Ammon's horn (tissue), 1 donor: ENCODE measurements around the gene FOXL2.
"Not testable (repeated sequence)": the region's sequence is repeated elsewhere in the genome, so short reads cannot be mapped to it uniquely, and the experiment has no call there.

Source experiments
- DNase-seq: peaks from one replicate; pipeline ENCODE4 v3.0.0-alpha.2; 2016; ENCODE audit warnings: low spot score

FOXL2 gene

GRCh38 chr3:138933068-138933668 is 13.8 kb downstream of the FOXL2 start:
- DNase-seq = no peak

DNA sequence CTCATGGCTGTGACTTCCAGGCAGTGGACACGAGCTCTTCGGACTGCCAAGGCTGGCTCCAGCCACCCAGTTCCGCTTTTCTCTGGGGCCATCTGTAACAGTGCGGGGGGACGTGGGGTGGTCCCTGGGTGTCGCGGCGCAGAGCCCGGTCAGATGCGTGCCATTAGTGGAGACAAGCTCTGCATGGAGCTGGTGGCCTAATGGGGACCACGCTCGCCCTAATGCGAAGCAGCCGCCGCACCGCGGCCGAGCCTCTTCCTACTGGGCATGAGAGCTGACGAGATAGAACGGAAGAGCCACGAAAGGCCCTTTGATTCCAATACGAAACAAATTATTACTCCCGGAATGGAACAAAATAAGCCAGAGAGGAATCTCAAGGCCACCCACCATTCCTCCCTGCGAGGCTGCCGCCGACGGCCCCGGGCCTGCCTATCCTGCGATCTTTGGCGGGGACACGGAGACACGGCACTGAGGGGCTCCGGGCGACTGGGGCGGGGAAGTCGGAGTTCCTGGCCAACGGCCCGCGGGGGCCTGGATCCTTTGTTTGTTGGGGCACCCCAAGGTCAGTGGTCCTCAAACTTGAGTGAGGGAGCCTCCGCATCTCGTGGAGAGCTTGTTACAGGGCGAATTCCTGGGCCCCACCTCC is 18.1 kb downstream of the FOXL2 start:
- no peak for DNase-seq

GRCh38 chr3:138923531-138923994 is 23.4 kb downstream of the FOXL2 start:
- peak; percentile 87 for DNase-seq

GRCh38 chr3:138922400-138922799 is 24.5 kb downstream of the FOXL2 start:
- DNase-seq = not testable (repeated sequence)

DNA sequence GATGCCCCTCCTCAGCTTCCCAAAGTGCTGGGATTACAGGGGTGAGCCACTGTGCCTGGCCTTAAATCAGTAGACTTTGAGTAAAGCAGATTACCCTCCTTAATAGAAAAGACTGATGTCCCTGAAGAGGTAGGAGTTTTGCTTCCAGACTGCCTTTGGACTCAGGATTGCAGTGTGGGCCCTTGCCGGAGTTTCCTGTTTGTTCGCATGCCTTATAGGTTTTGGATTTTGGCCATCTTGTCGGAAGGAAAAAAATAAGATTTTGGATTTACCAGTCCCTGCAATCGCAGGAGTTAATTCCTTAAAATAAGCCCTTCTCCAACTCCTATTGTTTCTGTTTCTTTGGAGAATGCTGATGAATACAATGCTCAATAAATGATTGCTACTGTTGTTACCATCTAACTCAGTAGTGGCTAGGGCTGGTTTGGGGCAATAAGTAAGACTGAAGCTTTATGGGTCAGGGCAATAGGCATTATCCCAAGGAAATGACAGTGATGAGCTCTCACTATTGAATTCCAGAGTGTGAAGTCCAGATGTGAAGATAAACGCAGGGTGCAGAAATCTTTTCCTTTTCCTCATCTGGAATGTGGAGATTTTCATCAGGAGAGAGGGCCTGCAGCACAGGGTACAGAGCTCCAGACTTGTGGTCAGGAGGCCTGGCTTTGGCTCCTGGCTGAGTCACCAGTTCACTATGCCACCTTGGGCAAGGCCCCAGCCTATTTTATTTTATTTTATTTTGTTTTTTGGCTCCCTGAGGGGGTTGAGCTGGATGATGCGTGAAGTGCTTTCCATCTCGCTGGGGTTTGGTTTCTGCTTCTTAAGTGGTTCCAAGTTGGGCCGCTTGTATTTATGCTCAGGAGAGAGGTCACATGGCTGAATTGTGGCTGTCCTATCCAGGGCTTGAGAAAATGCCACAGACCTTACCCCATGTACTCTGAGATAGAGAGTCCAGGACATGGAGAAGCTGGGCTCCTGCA is 25.3 kb downstream of the FOXL2 start:
- DNase-seq = no peak

- no peak for DNase-seq
These were observed 27.6 kb downstream of the FOXL2 start for GRCh38 chr3:138919325-138919724.

GRCh38 chr3:138916824-138917223 is 30.1 kb downstream of the FOXL2 start:
- DNase-seq = no peak

- peak; percentile 90 for DNase-seq
These were observed 31.1 kb downstream of the FOXL2 start for GRCh38 chr3:138915503-138916498.

- DNase-seq = no peak
These were observed 32.0 kb downstream of the FOXL2 start for GRCh38 chr3:138914870-138915502.

DNA sequence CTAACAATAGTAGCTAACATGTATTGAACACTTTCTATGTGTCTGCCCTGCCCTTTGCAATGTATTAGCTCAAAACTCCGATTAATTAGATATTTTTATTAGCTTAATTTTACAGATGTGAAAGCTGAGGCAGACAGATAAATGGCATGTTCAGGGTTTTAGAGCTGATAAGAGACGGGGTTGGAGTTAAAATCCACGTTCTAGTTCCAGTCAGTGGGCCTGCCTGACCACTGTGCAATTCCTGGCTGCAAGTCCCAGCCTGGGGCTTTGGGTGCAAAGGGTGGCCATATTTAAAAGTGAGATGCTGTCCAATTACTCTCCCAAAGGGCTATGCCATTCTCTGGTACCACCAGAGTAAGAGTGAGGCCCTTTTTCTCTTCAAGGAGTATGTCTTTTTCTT is 33.2 kb downstream of the FOXL2 start:
- no peak for DNase-seq

DNA sequence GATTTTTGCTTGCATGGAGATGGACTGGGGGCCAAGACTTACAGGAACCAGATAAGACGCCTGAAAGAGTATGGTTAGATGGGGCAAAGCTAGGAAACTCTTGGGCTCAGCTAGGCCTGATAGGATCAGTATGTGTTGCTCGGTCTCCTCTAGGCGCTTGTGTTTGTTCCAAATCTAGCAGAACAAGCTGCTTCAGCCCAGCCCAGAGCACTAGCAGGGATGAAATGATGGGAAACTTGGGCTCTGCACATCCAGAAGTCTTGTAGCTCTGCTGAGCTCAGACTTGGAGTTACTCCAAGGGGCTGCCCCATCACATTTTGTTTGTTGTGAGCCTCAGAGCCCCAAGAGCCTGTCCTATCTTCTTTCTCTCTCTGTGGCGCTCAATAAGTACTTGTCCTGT is 34.7 kb downstream of the FOXL2 start:
- no peak for DNase-seq

DNA sequence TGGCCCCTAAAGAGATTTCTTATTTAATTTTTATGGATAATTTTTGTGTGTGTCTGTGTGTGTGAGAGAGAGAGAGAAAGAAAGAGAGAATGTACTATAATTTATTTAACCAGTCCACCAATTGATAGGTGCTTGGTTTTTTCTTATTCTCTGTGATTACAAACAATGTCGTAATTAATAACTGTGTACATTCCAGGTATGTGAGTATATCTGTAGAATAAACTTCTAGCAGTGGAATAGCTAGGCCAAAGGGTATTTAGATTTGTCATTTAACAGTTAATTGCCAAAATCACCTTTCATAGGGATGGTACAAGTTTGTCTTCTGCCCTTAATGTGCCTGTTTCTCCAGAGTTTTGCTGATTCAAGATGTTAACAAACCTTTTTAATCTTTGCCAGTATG is 35.3 kb downstream of the FOXL2 start:
- no peak for DNase-seq

DNA sequence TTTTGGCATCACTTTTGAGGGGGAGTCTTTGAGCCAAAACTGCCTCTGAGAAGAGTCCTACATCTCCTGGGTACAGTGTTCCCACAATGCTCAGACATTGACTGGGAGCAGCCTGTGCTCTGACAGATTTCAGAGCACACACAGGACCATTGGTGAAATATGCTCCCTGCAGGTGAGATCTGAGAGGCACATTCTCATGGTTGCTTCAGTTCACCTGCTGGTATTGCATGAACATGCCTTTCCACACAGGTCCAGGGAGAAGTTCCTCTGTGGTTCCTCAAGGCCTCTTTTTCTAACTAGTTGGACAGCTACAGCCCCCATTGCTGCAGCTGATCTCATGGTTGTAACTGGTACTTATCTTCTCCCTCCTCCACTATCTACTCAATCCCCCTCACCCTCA is 37.0 kb downstream of the FOXL2 start:
- DNase-seq = no peak

- DNase-seq = no peak
These were observed 38.1 kb downstream of the FOXL2 start for GRCh38 chr3:138908846-138909245.

GRCh38 chr3:138907539-138907938 is 39.4 kb downstream of the FOXL2 start:
- no peak for DNase-seq

DNA sequence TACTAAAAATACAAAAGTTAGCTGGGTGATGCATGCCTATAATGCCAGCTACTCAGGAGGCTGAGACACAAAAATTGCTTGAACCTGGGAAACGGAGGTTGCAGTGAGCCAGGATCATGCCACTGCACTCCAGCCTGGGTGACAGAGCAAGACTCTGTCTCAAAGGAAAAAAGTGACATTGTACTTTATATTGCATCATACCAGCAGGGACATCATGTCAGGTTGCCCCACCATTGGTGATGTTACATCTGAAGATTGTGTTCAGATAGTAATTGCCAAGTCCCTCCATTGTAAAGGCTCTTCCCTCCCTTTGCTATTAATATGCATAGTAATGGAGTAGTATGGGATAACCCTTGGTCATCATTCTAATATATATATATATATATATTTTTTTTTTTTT is 44.8 kb downstream of the FOXL2 start:
- DNase-seq = no peak

DNA sequence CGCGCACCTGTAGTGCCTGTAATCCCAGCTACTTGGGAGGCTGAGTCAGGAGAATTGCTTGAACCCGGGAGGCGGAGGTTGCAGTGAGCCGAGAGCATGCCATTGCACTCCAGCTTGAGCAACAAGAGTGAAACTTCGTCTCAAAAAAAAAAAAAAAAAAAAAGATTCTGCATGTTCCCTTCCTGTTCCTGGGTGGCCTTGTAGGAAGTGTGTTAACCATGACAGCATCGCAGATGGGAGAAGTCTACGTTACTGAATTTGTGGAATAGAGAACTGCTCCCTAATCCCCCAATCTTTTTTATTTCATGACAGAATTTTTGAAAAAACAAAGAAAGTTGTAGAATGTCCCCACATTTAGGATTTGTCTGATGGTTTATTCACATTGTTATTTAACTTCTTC is 45.4 kb downstream of the FOXL2 start:
- DNase-seq = no peak

DNA sequence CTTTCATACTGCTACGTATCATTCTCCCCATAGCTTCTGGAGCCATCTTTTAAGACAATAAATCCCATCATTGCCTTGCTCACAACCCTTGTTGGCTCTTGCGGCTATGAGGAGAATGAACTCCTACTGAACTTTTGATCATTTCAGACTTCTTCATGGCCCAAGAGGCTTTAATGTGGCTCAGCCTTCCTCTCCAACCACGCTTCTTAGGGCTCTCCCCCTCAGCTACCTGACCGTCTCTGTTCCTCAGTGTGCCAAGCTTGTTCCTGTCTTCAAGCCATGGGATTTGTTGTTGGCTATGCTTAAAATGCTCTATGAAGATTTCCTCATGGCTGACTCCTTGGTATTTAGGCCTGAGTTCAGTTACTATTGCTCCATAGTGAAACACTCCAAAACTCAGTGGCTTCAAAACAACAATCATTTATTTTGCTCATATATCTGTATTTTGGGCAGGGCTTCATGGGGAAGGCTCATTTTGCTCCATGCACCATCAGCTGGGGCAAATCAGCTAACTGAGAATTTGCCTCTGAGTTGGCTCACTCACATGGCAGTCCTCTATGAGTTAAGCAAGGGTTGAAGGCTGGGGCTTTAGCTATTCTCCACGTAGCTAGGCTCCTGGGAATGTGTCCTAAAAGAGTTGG is 47.5 kb downstream of the FOXL2 start:
- DNase-seq = no peak

GRCh38 chr3:138898708-138899107 is 48.2 kb downstream of the FOXL2 start:
- DNase-seq = no peak

DNA sequence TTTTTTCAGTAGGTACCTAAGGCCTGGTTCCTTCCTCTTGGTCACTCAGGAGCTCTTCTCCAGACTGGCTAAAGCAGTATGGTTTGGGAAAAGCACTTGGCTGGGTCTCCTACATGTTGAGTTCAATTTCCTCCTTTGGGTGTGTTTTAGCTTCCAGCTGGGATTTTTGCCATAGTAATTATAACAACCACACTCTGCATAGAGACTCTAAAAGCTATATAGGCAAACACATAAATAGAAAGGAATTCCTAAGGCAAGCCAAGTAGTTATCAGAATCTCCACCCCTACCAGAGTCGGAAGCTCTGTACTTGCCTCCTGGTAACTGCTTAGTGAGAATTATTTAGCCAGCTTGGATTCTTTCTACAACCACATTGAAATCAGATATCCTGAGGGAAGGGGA is 48.6 kb downstream of the FOXL2 start:
- DNase-seq = no peak
